Central memory CD8-positive, alpha-beta T cell (primary cell): ENCODE measurements around the gene GPC5.
"Not testable (repeated sequence)": the region's sequence is repeated elsewhere in the genome, so short reads cannot be mapped to it uniquely, and the experiment has no call there.

Experiments
- ATAC-seq: fragments of 150-1000 bp; cut with Tn5 transposase; replicated peaks from 2 replicates; pipeline ENCODE4 v1.10.0; 2022; ENCODE audit warnings: mild to moderate bottlenecking, moderate FRiP score, moderate number of reproducible peaks; ENCODE audit not compliant: poor library complexity, severe bottlenecking; ENCODE audit errors: extremely low read depth
- DNase-seq, 2 donors: peaks; one replicate each; pipeline ENCODE4 v3.0.0; 2021; ENCODE audit warnings: low spot score in 2 of 2
- H3K27ac Mint-ChIP-seq: one replicate; pipeline ENCODE4 v1.8.0; 2022; ENCODE audit warnings: low read depth, mild to moderate bottlenecking, moderate library complexity, mixed read lengths
- H3K27me3 Mint-ChIP-seq: one replicate; pipeline ENCODE4 v1.8.0; 2022; ENCODE audit warnings: mixed read lengths
- H3K36me3 Mint-ChIP-seq: one replicate; pipeline ENCODE4 v1.8.0; 2022; ENCODE audit warnings: mild to moderate bottlenecking, moderate library complexity, mixed read lengths; ENCODE audit not compliant: insufficient read depth
- H3K4me1 Mint-ChIP-seq: one replicate; pipeline ENCODE4 v1.8.0; 2022; ENCODE audit warnings: mixed read lengths
- H3K4me3 Mint-ChIP-seq: one replicate; pipeline ENCODE4 v1.8.0; 2022; ENCODE audit warnings: mild to moderate bottlenecking, moderate library complexity, mixed read lengths
- H3K9me3 Mint-ChIP-seq: one replicate; pipeline ENCODE4 v1.8.0; 2022; ENCODE audit warnings: mixed read lengths

GPC5 gene

DNA sequence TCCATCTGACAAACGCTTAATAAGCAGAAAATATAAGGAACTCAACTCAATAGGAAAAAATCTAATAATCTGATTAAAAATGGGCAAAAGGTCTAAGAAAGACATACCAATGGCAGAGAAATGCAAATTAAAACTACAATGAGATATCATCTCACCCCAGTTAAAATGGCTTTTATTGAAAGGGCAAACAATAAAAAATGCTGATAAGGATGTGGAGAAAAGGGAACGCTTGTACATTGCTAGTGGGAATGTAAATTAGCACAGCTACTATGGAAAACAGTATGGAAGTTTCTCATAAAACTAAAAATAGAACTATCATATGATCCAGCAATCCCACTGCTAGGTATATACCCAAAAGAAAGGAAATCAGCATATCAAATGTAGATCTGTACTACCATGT is 1319.4 kb downstream of the GPC5 start:
- Mint-ChIP-seq H3K36me3 (no peaks in the 10 kb centered on the region), H3K4me3 (no peak overlapping the region), H3K27ac (no peak overlapping the region), H3K9me3 (peaks cover 9% of the 10 kb centered on the region), H3K4me1 (no peaks in the 10 kb centered on the region), H3K27me3 (no peaks in the 10 kb centered on the region)
- DNase-seq (no peak), ATAC-seq (no peak)

DNA sequence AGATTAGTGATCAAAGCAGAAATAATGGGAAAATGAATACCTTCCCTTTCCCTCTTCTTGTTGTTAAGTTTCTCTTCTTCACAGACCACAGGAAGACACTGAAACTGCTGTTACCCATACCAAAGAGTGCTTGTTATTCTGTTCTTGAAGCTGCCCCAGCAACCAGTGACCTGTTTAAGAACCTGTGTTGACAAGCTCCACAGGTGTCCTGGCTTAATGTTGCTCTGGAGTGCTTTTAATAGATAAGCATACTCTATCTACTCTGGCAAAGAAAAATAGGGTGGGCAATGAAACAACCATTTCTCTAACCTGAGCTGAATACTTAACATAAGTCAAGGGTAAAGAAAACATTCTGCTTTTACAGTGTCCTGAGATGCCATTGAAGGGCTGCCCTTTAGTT is 1321.4 kb downstream of the GPC5 start:
- no peaks in the 10 kb centered on the region for H3K36me3 Mint-ChIP-seq
- peaks cover 9% of the 10 kb centered on the region for H3K9me3 Mint-ChIP-seq
- DNase-seq = no peak

DNA sequence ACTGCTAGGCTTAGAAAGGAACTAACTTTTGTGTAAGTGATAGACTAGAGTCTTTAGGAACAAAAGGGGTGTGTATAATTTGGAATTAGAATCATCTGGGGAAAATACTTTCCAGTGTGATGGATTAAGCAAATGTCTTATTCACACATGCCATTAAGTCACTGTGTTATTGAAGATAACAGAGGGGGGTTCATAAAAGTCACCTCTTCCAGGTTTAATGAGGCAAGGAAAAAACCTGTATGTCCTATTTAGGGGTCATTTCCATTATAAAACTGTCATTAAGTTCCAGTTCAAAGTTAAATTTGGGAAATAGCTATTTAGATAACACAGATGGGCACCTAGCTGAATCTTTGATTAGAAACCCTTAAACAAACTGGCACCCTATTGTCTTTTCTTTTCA is 1323.2 kb downstream of the GPC5 start:
- ATAC-seq = no peak
- Mint-ChIP-seq H3K27me3 (no peaks in the 10 kb centered on the region), H3K27ac (no peak overlapping the region), H3K36me3 (no peaks in the 10 kb centered on the region), H3K4me1 (no peaks in the 10 kb centered on the region), H3K4me3 (no peak overlapping the region), H3K9me3 (peaks cover 9% of the 10 kb centered on the region)
- no peak for DNase-seq

More for the DNA sequence above, 1321.4 kb downstream of the GPC5 start:
- Mint-ChIP-seq H3K4me1 (no peaks in the 10 kb centered on the region), H3K27me3 (no peaks in the 10 kb centered on the region), H3K4me3 (no peak overlapping the region), H3K27ac (no peak overlapping the region)
- no peak for ATAC-seq

DNA sequence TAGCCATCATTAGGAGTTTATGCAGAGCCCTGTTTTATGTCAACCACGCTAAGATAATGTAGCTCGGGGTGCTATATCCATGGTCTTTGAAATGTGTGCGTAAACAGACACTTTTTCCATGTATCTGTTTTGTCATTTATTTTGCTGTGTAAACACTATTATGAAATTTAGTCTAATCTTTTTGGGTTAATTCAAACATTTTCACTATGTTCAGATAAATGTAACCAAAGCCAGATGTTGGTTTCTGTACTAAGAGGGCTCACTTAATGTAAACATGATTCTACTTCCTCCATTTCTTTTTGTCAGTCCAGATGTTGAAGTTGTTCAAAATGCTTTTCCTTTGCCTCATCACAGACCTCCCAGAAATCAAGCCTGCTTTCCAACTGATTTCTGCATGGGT is 1328.7 kb downstream of the GPC5 start:
- H3K4me1 Mint-ChIP-seq = no peaks in the 10 kb centered on the region
- no peaks in the 10 kb centered on the region for H3K36me3 Mint-ChIP-seq
- no peak overlapping the region for H3K27ac Mint-ChIP-seq
- H3K27me3 Mint-ChIP-seq = no peaks in the 10 kb centered on the region
- ATAC-seq (no peak), DNase-seq (no peak)
- H3K9me3 Mint-ChIP-seq = peaks cover 6% of the 10 kb centered on the region
- H3K4me3 Mint-ChIP-seq = no peak overlapping the region

DNA sequence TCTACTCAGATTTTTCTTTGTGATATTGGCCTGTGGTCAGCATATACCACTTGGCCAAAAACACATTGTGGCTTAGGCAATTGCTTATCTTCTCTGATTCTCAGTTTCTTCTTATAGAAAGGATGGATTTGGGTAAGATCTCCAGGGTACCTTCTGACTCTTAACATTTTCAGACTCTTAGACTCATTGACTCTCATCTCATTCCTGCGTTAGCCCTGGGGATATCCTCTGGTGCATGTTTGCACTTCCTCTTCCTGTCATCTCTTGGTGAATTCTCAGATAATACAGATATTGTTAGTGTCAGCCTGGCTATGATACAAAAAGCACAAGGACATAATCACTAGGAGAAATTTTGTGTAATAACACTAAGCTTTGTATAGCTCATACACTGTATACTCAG is 1335.6 kb downstream of the GPC5 start:
- H3K27me3 Mint-ChIP-seq = no peaks in the 10 kb centered on the region
- H3K4me1 Mint-ChIP-seq = no peaks in the 10 kb centered on the region
- H3K9me3 Mint-ChIP-seq = peaks cover 20% of the 10 kb centered on the region
- ATAC-seq (no peak), DNase-seq (no peak)
- no peak overlapping the region for H3K4me3 Mint-ChIP-seq
- no peaks in the 10 kb centered on the region for H3K36me3 Mint-ChIP-seq
- no peak overlapping the region for H3K27ac Mint-ChIP-seq

DNA sequence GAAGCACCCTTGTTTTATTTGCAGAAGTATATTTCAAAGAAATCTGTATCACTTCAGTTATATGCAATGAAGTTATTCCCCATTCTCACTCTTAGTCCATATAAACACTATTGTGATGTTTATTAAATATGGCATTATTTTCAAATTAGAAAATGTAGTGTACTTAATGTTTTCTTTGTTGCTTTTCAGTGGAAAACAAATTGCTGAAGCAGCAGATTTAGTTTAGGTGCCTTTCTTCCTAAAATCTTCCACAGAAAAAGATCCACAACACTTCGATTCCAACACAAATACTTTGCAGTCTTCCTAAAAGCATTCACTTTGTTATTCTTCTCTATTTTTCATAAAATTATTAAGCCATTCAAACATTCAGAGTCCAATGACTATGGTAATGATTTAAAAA is 1336.1 kb downstream of the GPC5 start:
- Mint-ChIP-seq H3K36me3 (no peaks in the 10 kb centered on the region), H3K27me3 (no peaks in the 10 kb centered on the region), H3K4me3 (no peak overlapping the region), H3K4me1 (no peaks in the 10 kb centered on the region), H3K27ac (no peak overlapping the region), H3K9me3 (peaks cover 23% of the 10 kb centered on the region)
- ATAC-seq = no peak
- no peak for DNase-seq

DNA sequence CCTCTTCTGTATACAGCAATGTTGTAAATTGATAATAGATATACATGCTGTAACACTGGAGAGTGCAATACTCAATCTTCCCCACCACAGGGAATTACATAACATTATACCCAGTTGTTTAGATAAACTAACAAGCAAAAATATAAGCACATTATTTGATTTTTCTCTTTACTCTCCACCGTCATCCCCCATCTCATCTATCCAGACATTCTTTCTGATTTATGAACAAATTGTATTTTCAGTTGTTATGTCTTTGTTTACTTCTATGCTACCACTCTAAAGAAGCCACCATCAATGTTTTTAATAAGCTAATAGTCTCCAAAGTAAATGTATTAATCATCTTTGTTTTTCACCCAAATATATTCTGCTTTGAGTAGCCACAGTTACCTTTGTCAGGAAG is 1337.5 kb downstream of the GPC5 start:
- Mint-ChIP-seq H3K27ac (no peak overlapping the region), H3K4me3 (no peak overlapping the region), H3K36me3 (no peaks in the 10 kb centered on the region), H3K27me3 (no peaks in the 10 kb centered on the region), H3K4me1 (no peaks in the 10 kb centered on the region), H3K9me3 (peaks cover 26% of the 10 kb centered on the region)
- ATAC-seq (no peak), DNase-seq (no peak)

DNA sequence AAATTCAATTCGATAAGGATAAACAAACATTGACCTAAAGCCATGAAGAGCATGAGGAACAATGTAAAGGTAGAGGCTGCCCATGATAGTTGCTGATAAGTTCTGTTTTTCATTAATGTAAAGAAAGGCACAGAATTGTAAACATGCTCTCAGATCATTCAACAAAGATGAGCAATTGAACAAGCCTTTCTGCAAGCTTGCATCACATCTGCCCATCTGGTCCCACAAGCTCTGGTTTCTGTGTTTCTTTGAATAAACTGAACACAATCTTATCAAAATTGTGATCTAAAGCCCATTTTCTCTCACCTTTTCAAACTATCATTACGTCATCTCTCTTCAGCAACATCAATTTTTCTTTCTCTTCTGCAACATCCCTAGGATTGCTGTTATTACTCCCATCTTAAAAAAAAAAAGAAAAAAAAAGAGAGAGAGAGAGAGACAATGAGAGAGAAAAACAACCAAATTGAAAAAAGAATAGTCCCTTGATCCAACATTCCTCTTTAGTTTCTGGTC is 1340.9 kb downstream of the GPC5 start:
- no peaks in the 10 kb centered on the region for H3K4me1 Mint-ChIP-seq
- no peak overlapping the region for H3K27ac Mint-ChIP-seq
- H3K9me3 Mint-ChIP-seq = peaks cover 25% of the 10 kb centered on the region
- no peaks in the 10 kb centered on the region for H3K27me3 Mint-ChIP-seq
- DNase-seq (no peak), ATAC-seq (no peak)
- no peak overlapping the region for H3K4me3 Mint-ChIP-seq
- H3K36me3 Mint-ChIP-seq = no peaks in the 10 kb centered on the region

DNA sequence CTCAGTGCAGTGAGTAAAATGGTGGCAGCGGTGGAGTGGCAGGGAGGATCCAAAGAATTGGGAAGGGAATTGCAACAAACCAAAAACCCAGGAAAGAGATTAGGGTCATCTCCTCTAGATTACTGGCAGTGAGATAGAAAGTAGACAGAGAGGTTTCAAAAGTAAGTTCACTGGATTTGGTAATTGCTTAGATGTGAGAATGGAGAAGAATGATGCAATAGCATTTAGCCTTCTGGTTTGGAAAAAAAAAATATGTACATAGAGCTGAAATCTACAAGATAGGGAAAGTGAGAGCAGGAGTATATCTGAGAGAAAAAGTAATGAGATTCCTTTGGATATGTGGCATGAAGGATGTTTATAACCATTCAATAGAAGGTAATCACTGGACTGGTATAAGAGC is 1345.6 kb downstream of the GPC5 start:
- Mint-ChIP-seq H3K4me3 (no peak overlapping the region), H3K4me1 (no peaks in the 10 kb centered on the region), H3K27ac (no peak overlapping the region), H3K36me3 (no peaks in the 10 kb centered on the region), H3K9me3 (peaks cover 16% of the 10 kb centered on the region), H3K27me3 (no peaks in the 10 kb centered on the region)
- ATAC-seq (no peak), DNase-seq (no peak)

DNA sequence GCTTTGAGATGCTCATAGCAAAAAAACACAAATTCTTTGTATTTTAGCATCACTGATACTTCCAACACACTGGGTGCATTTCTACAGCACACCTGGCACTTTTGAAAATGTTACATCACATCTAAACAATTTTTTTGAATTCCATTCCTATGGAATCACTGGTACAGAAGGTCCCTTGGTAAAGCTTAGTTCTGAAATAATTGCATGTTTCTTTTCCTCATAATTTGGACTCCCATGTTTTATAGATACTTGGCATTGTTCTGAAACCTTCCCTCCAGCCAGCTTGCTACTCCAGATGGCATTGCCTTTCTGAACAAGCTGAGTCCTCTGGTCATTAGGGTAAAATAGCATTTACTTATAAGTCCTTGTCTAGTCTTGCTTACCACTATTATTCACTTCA is 1346.8 kb downstream of the GPC5 start:
- no peaks in the 10 kb centered on the region for H3K4me1 Mint-ChIP-seq
- no peak for ATAC-seq
- DNase-seq = no peak
- no peak overlapping the region for H3K4me3 Mint-ChIP-seq
- H3K9me3 Mint-ChIP-seq = peaks cover 7% of the 10 kb centered on the region
- no peak overlapping the region for H3K27ac Mint-ChIP-seq
- no peaks in the 10 kb centered on the region for H3K27me3 Mint-ChIP-seq
- H3K36me3 Mint-ChIP-seq = no peaks in the 10 kb centered on the region

DNA sequence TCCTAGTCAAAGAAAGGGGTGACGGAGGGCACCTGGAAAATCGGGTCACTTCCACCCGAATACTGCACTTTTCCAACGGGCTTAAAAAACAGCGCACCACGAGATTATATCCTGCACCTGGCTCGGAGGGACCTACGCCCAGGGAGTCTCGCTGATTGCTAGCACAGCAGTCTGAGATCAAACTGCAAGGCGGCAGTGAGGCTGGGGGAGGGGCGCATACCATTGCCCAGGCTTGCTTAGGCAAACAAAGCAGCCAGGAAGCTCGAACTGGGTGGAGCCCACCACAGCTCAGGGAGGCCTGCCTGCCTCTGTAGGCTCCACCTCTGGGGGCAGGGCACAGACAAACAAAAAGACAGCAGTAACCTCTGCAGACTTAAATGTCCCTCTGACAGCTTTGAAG is 1354.3 kb downstream of the GPC5 start:
- DNase-seq, H3K4me3 Mint-ChIP-seq, H3K36me3 Mint-ChIP-seq, ATAC-seq, H3K4me1 Mint-ChIP-seq, H3K27ac Mint-ChIP-seq, H3K9me3 Mint-ChIP-seq, H3K27me3 Mint-ChIP-seq: not testable (repeated sequence)

DNA sequence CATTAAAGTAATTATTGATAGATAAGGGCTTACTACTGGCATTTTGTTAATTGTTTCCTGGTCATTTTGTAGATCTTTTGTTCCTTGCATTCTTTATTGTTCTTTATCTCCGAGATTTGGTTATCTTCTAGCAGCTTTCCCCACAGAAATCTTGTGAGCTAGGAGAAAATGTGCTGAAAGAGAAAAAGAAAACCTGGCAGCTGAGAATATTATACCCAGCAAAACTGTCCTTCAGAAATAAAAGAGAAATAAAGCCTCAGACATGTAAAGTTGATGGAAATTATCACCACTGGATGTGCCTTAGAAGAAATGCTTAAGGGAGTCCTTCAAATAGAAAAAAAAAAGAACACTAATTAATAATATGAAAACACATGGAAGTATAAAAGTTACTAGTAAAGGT is 1363.3 kb downstream of the GPC5 start:
- no peaks in the 10 kb centered on the region for H3K36me3 Mint-ChIP-seq
- H3K9me3 Mint-ChIP-seq = peaks cover 20% of the 10 kb centered on the region
- ATAC-seq (no peak), DNase-seq (no peak)
- no peak overlapping the region for H3K4me3 Mint-ChIP-seq
- H3K4me1 Mint-ChIP-seq = no peaks in the 10 kb centered on the region
- H3K27me3 Mint-ChIP-seq = no peaks in the 10 kb centered on the region
- H3K27ac Mint-ChIP-seq = no peak overlapping the region

DNA sequence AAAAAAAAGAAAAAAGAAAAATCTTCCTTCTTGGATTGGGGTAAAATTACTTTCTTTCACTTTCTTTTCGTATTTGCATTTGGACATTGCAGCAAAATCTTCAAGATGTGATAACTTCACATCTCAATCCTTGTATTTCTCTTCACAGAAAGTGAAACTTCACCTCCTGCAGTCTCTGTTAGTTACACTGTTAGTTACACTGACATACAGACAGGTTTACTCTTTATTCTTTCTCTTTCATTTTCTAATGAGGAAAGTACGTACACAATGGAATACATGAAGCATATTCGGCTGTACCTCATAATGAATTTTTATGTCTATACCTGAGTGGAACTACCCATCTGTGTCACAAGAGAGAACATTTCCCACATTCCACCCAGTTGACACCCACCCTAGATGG is 1369.0 kb downstream of the GPC5 start:
- no peak for DNase-seq
- Mint-ChIP-seq H3K9me3 (peaks cover 15% of the 10 kb centered on the region), H3K36me3 (no peaks in the 10 kb centered on the region), H3K4me1 (no peaks in the 10 kb centered on the region), H3K27ac (no peak overlapping the region), H3K4me3 (no peak overlapping the region), H3K27me3 (no peaks in the 10 kb centered on the region)
- ATAC-seq = no peak

DNA sequence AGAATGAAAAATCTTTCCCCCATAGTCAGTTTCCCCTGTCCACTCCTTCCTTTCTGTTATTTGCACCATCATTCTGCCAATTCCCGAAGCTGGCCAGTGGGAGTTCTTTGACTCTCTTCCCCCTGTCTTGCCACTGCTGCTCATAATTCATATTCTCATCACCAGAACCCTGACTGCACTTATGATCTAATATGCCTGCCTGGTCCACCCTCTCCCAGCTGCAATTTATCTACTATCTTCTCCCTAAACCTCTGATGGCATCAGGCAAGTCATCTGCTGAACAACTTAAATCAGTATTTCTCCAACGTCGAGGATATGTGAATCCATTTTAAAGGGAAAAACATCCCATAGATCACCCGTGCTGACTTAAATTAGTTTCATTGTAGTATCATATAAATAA is 1370.2 kb downstream of the GPC5 start:
- no peaks in the 10 kb centered on the region for H3K4me1 Mint-ChIP-seq
- H3K27me3 Mint-ChIP-seq = no peaks in the 10 kb centered on the region
- H3K27ac Mint-ChIP-seq = no peak overlapping the region
- ATAC-seq (no peak), DNase-seq (no peak)
- H3K9me3 Mint-ChIP-seq = peaks cover 13% of the 10 kb centered on the region
- H3K4me3 Mint-ChIP-seq = no peak overlapping the region
- no peaks in the 10 kb centered on the region for H3K36me3 Mint-ChIP-seq
